ENCODE data around the gene HTR3D. TPM values are rescaled to one million over a fixed set of nuclear protein-coding genes. Genes with fewer than 3 reads are reported as not detected.
"Not testable (repeated sequence)": the region's sequence is repeated elsewhere in the genome, so short reads cannot be mapped to it uniquely, and the experiment has no call there.

Gene HTR3D
- total RNA-seq, 4 donors from 2014 or later = not detected

DNA sequence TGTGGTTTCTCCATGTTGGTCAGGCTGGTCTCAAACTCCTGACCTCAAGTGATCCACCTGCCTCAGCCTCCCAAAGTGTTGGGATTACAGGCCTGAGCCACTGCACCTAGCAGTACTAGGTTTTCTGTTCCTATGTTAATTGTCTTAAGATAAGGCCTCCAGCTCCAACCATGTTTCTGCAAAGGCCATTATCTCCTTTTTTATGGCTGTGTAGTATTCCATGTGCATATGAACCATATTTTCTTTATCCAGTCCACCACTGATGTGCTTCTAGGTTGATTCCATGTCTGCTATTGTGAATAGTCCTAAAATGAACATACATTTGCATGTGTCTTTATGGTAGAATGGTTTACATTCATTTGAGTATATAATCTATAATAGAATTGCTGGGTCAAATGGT lies 31.1 kb downstream of the HTR3D start:
- no peak for DNase-seq
- no peaks in the 10 kb centered on the region for H3K27me3 ChIP-seq
- no peak overlapping the region for H3K4me3 ChIP-seq
- TF ChIP-seq, protein P1, sequence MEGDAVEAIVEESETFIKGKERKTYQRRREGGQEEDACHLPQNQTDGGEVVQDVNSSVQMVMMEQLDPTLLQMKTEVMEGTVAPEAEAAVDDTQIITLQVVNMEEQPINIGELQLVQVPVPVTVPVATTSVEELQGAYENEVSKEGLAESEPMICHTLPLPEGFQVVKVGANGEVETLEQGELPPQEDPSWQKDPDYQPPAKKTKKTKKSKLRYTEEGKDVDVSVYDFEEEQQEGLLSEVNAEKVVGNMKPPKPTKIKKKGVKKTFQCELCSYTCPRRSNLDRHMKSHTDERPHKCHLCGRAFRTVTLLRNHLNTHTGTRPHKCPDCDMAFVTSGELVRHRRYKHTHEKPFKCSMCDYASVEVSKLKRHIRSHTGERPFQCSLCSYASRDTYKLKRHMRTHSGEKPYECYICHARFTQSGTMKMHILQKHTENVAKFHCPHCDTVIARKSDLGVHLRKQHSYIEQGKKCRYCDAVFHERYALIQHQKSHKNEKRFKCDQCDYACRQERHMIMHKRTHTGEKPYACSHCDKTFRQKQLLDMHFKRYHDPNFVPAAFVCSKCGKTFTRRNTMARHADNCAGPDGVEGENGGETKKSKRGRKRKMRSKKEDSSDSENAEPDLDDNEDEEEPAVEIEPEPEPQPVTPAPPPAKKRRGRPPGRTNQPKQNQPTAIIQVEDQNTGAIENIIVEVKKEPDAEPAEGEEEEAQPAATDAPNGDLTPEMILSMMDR (IDR thresholded peaks at IDR 0.05) = no peak
- no peak for TF ChIP-seq POLR2A (IDR thresholded peaks at IDR 0.05)
- H3K36me3 ChIP-seq = no peaks in the 10 kb centered on the region
- H3K4me1 ChIP-seq = no peaks in the 10 kb centered on the region
- no peak overlapping the region for H3K27ac ChIP-seq
- no peaks in the 10 kb centered on the region for H3K9me3 ChIP-seq
- intact Hi-C loops (cut with DNase I; ENCODE audit: low total_unique reads) = no loop called here

GRCh38 chr3:184066211-184066610 lies 34.7 kb downstream of the HTR3D start:
- no peaks in the 10 kb centered on the region for H3K9me3 ChIP-seq
- H3K27me3 ChIP-seq = no peaks in the 10 kb centered on the region
- H3K4me1 ChIP-seq = no peaks in the 10 kb centered on the region
- no peaks in the 10 kb centered on the region for H3K36me3 ChIP-seq
- TF ChIP-seq POLR2A (IDR thresholded peaks at IDR 0.05) = no peak
- TF ChIP-seq, protein P1 (IDR thresholded peaks at IDR 0.05) = no peak
- intact Hi-C loops (cut with DNase I; ENCODE audit: low total_unique reads) = no loop called here
- no peak overlapping the region for H3K27ac ChIP-seq
- H3K4me3 ChIP-seq = no peak overlapping the region
- DNase-seq = no peak

DNA sequence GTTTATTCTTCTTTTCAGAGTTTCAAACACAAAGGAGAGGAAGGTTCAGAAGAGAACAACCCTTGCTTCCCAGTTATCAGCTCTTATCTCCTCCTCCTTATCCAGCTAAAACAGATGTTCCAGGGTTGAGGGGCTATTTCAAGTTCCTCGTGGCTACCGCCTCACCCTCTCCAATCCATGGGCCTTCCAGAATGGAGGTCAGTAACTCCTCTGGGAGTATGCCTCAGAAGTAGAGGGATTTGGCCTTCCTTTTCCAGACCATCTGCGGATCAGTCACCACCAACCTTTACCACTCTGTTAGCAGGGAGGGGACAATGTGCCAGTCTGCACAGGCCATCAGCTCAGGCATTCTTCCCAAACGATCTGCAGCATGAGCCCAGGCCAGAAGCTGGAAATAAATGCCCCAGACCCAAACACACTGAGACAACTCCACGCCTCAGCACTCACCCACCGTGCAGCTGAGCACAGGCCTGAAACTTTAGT lies 36.1 kb downstream of the HTR3D start:
- intact Hi-C loops (cut with DNase I; ENCODE audit: low total_unique reads) = no loop called here
- TF ChIP-seq, protein P1 (IDR thresholded peaks at IDR 0.05) = no peak
- TF ChIP-seq POLR2A (IDR thresholded peaks at IDR 0.05) = no peak
- H3K27ac ChIP-seq = no peak overlapping the region

DNA sequence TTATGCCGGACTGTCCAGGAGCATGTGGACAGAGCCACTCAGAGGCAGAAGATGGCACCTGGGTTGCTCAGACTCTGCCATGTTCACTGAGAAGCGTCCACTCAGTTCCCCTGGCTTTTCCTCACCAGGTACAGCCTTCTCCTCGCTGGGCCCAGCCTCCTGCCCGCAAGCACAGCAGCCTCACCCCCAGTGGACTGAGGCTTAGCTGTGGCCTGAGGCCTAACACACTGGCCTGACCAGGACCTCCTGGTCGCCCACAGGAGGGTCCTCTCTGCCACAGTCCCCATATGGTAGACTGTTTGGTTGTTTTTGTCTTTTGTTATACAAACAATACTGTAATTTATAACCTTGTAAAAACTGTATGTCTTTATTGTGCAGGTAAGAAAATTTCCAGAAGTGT lies 36.8 kb downstream of the HTR3D start:
- intact Hi-C loops (cut with DNase I; ENCODE audit: low total_unique reads) = no loop called here
- no peaks in the 10 kb centered on the region for H3K27me3 ChIP-seq
- no peak for TF ChIP-seq POLR2A (IDR thresholded peaks at IDR 0.05)
- TF ChIP-seq, protein P1 (IDR thresholded peaks at IDR 0.05) = no peak
- H3K4me1 ChIP-seq = no peaks in the 10 kb centered on the region
- no peak for DNase-seq
- H3K9me3 ChIP-seq = no peaks in the 10 kb centered on the region
- no peak overlapping the region for H3K27ac ChIP-seq
- H3K36me3 ChIP-seq = no peaks in the 10 kb centered on the region
- H3K4me3 ChIP-seq = no peak overlapping the region

More for the DNA sequence above, 36.1 kb downstream of the HTR3D start:
- H3K9me3 ChIP-seq = no peaks in the 10 kb centered on the region
- no peaks in the 10 kb centered on the region for H3K27me3 ChIP-seq
- H3K4me3 ChIP-seq = no peak overlapping the region
- H3K36me3 ChIP-seq = no peaks in the 10 kb centered on the region
- H3K4me1 ChIP-seq = no peaks in the 10 kb centered on the region
- no peak for DNase-seq

DNA sequence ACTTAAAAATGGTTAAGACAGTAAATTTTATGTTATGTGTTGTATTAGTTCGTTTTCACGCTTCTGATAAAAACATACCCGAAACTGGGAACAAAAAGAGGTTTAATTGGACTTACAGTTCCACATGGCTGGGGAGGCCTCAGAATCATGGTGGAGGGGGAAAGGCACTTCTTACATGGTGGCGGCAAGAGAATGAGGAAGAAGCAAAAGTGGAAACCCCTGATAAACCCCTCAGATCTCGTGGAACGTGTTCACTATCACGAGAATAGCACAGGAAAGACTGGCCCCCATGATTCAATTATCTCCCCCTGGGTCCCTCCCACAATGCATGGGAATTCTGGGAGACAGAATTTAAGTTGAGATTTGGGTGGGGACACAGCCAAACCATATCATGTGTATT lies 39.6 kb downstream of the HTR3D start:
- H3K4me3 ChIP-seq; H3K36me3 ChIP-seq; DNase-seq; H3K27me3 ChIP-seq; H3K4me1 ChIP-seq; H3K9me3 ChIP-seq; H3K27ac ChIP-seq; intact Hi-C loops (cut with DNase I; ENCODE audit: low total_unique reads): not testable (repeated sequence)

- intact Hi-C loops (cut with DNase I; ENCODE audit: low total_unique reads) = no loop called here
- DNase-seq = no peak
- H3K27ac ChIP-seq = no peak overlapping the region
- no peak for TF ChIP-seq POLR2A (IDR thresholded peaks at IDR 0.05)
- TF ChIP-seq, protein P1 (IDR thresholded peaks at IDR 0.05) = no peak
- no peak overlapping the region for H3K4me3 ChIP-seq
- H3K27me3 ChIP-seq = no peaks in the 10 kb centered on the region
- H3K9me3 ChIP-seq = no peaks in the 10 kb centered on the region
- no peaks in the 10 kb centered on the region for H3K36me3 ChIP-seq
- H3K4me1 ChIP-seq = no peaks in the 10 kb centered on the region
Measured at GRCh38 chr3:184073621-184074020, 42.1 kb downstream of the HTR3D start.

All from uterus (tissue), 4 donors.